Neutrophil (primary cell): ENCODE results near the gene TSR1.
A peak's percentile ranks its signal among the peaks of the same experiment; 100 is the strongest.

Source experiments
- H3K27ac ChIP-seq: fragments of 200-600 bp; sonication (generic); 2 replicates; pipeline ENCODE4 v1.5.1; 2016; ENCODE audit warnings: mild to moderate bottlenecking, moderate library complexity
- H3K27me3 ChIP-seq: fragments of 200-600 bp; sonication (generic); 2 replicates; pipeline ENCODE4 v1.6.0; 2016; ENCODE audit warnings: mild to moderate bottlenecking
- H3K36me3 ChIP-seq: fragments of 200-600 bp; sonication (generic); 2 replicates; pipeline ENCODE4 v1.5.1; 2017
- H3K4me1 ChIP-seq, 2 experiments: fragments of 200-600 bp in 1 of 2; sonication (generic) in 1 of 2; 1 replicate in 1 of 2; 2 replicates in 1 of 2; pipeline versions ENCODE4 v1.5.1 to v1.6.1; 2013 to 2016; ENCODE audit warnings: low read depth in 1 of 2, low read length in 1 of 2, mild to moderate bottlenecking in 1 of 2, moderate library complexity in 1 of 2; ENCODE audit not compliant: control insufficient read depth in 1 of 2, insufficient read depth in 1 of 2
- H3K4me3 ChIP-seq, 2 experiments: fragments of 200-600 bp in 1 of 2; sonication (generic) in 1 of 2; 1 replicate in 1 of 2; 2 replicates in 1 of 2; pipeline ENCODE4 v1.5.1; 2013 to 2016; ENCODE audit warnings: low read depth in 1 of 2, low read length in 1 of 2, mild to moderate bottlenecking in 1 of 2, moderate library complexity in 1 of 2
- H3K9me3 ChIP-seq: fragments of 200-600 bp; sonication (generic); 2 replicates; pipeline ENCODE4 v1.5.1; 2016
- CTCF ChIP-seq: fragments of 200-600 bp; sonication (generic); IDR thresholded peaks from 2 replicates; pipeline ENCODE4 v1.5.1; 2016; ENCODE audit warnings: antibody characterized with exemption

TSR1 gene

DNA sequence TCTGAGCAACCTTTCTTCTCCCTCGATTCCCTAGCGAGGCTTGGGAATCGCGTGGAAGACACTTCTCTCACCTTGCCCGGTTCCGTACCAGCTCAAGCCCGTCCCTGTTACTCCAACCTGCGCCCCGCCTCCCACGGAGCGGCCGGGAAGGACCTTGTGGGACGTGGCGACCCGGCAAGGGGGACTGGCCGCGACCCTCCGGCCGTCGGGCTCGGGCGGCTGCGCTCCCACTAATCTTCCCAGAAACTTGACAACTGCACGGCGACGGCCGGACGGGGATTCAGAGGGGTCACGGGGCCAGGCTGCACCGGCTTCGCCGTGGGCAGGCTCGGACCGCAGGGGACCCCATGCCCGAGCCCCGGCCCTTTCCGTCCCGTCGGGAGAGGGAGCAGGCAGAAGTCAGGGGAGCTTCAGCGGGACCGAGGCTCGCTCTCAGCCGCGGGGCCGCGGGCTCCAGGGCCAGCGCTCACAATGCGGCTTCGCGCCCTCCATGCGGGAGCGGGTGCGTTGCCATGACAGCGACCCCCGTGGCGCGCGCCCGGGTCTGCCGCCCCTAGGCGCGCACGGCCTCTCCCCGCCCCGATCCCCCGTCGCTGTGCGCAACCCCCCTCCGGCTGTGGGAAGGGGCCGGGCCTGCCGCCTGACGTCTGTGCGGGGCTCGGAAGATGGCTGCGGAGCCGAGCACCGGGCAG is 741 bp upstream of the TSR1 start, which contains the start of gene SGSM2:
TSS of gene SGSM2 (plus strand) at position 650 of the 692 bp plus-strand sequence. CDS start 188 bp downstream, outside the sequence.
- H3K9me3 ChIP-seq = no peaks in the 10 kb centered on the region
- no peak for TF ChIP-seq CTCF
- peak within 1 kb of the TSS; percentile 83 for H3K27ac ChIP-seq
- H3K4me3 ChIP-seq = peak within 1 kb of the TSS; percentile 84 to 94
- peaks cover 14% of the 10 kb centered on the region for H3K36me3 ChIP-seq
- no peaks in the 10 kb centered on the region for H3K27me3 ChIP-seq
- H3K4me1 ChIP-seq = peaks cover 19 to 21% of the 10 kb centered on the region in 2 experiments

DNA sequence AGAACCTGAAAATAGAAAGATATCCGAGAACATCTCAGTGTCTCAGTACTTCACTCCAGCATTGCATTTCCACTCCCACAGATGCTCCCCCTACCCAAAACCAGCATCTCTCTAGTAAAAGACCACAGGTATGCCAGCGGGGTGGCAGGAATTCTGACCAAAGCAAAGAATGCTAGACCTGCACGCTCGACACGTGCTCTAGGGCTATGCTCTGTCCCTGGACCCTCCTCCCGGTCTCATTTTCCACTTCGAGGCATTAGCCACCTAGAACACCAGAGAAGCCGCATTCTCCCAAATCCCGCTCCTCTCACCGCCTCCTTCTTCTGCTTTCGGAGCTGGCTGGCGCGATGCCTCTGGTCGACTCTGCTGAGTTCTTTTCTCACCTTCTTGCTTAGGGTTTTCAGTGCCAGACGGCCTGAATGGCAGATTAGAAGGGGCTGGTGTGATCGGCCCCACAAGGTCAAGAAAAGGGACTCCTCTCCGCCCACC is 487 bp downstream of the TSR1 start:
- Histone ChIP-seq H3K9me3 (no peaks in the 10 kb centered on the region), H3K4me1 (peaks cover 19 to 21% of the 10 kb centered on the region in 2 experiments), H3K4me3 (peak overlapping the region; percentile 84 to 94), H3K27me3 (no peaks in the 10 kb centered on the region), H3K27ac (peak overlapping the region; percentile 83), H3K36me3 (peaks cover 21% of the 10 kb centered on the region)
- no peak for TF ChIP-seq CTCF

DNA sequence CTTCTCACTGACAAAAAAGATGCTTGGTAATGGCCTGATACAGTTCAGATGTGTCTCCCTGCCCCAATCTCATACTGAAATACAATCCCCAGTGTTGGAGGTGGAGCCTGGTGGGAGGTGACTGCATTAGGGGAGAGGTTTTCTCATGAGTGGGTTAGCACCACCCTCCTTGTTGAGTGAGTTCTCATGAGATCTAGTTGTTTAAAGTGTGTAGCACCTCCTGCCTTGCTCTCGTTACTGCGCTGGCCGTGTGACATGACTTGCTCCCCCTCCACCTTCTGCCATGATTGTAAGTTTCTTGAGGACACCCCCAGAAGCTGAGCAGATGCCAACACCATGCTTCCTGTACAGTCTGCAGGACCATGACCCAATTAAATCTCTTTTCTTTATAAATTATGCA is 5.0 kb downstream of the TSR1 start:
- H3K4me1 ChIP-seq = peaks cover 9% of the 10 kb centered on the region in 2 experiments
- peaks cover 31% of the 10 kb centered on the region for H3K36me3 ChIP-seq
- no peak for TF ChIP-seq CTCF
- no peak overlapping the region for H3K27ac ChIP-seq
- H3K4me3 ChIP-seq = no peak overlapping the region
- no peaks in the 10 kb centered on the region for H3K9me3 ChIP-seq
- H3K27me3 ChIP-seq = no peaks in the 10 kb centered on the region

DNA sequence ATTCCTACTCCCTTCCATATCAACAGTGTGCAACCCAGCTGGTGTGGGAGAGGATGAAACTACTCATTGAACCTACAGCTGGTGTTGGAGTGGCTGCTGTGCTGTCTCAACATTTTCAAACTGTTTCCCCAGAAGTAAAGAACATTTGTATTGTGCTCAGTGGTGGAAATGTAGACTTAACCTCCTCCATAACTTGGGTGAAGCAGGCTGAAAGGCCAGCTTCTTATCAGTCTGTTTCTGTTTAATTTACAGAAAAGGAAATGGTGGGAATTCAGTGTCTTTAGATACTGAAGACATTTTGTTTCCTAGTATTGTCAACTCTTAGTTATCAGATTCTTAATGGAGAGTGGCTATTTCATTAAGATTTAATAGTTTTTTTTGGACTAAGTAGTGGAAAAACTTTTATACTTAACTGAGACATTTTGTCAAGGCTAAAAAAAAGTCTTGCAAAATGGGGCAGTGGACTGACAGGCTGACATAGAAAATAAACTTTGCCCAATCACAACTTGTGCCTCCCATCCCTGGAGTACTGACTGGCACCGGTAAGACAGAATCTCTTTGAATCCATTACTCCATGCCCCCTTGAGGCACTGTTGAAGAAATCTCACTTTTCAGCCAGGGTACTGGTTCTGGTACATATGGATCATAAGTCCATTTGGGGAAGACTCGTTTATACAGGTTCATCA is 12.5 kb downstream of the TSR1 start:
- Histone ChIP-seq H3K4me1 (no peaks in the 10 kb centered on the region), H3K27me3 (no peaks in the 10 kb centered on the region), H3K36me3 (peaks cover 35% of the 10 kb centered on the region), H3K9me3 (no peaks in the 10 kb centered on the region), H3K4me3 (no peak overlapping the region), H3K27ac (no peak overlapping the region)
- no peak for TF ChIP-seq CTCF

DNA sequence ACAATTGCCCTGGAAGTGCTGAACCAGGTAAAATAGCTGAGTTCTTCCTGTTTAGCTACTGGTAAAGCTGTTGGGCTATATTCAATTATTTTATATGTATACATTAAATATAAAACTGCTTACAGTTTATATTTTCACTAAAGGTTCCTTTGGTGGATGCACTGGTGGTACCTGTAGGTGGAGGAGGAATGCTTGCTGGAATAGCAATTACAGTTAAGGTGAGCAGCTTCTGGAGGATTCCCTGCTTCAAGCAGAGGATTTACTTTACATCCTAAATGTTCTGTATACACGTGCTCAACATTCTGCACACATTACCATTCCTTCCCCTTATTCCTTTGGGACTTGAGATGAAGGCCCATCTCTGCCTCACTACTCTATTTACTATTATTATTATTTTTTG is 14.9 kb downstream of the TSR1 start:
- Histone ChIP-seq H3K27me3 (no peaks in the 10 kb centered on the region), H3K4me3 (no peak overlapping the region), H3K9me3 (no peaks in the 10 kb centered on the region), H3K27ac (no peak overlapping the region), H3K36me3 (peaks cover 34% of the 10 kb centered on the region), H3K4me1 (no peaks in the 10 kb centered on the region)
- no peak for TF ChIP-seq CTCF
